Glomerular endothelial cell (primary cell): ENCODE results near the gene MYO1E. TPM values are rescaled to one million over a fixed set of nuclear protein-coding genes. Genes with fewer than 3 reads are reported as not detected.
"Not testable (repeated sequence)": the region's sequence is repeated elsewhere in the genome, so short reads cannot be mapped to it uniquely, and the experiment has no call there.

Source experiments
- DNase-seq: peaks from one replicate; pipeline ENCODE4 v3.0.0-alpha.2; 2011; ENCODE audit warnings: low read depth, low spot score; ENCODE audit errors: extremely low read depth
- total RNA-seq: library from RNA; depleted of rRNA; stranded (reverse); fragments of >200 nt; gene quantifications from 2 replicates; pipeline ENCODE4 v1.2.3, GENCODE V29; 2015

MYO1E gene
- total RNA-seq, 1 donor from 2014 or later = 137 TPM

DNA sequence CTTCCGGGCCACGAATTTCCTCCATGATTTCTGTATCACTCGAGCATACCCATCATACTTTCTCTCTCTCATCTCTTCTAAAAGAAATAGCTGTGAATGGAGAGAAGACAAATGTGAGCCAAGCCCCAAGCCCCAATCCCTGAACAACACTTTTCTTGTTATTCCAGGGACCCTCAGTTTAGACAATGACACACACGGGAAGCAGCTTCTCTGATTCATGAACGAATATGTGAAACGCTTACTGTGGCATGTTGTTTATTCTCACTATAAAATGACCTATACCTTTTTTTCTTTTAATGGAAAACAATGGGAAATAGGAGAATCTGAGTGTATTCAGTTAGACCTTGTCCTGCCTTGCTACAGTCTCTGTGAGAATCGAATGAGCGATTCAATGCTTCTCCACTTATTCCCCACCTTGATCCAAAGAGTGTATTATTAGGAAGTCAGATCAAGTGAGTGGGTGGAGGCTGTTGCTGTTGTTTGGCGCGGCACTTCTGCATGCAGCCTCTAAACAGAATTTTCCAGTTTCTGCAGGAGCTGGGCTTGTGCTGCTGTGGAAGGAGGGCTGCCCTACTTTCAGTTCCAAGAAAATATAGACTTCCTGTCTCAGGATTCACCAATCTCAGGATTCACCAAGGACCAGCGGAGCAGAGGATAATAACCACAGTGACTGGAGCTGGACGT lies 198.4 kb downstream of the MYO1E start:
- no peak for DNase-seq

- no peak for DNase-seq
Observed at GRCh38 chr15:59173194-59173593, 199.5 kb downstream of the MYO1E start.

GRCh38 chr15:59172289-59172901 lies 200.3 kb downstream of the MYO1E start:
- DNase-seq = no peak

- DNase-seq = no peak
Observed at GRCh38 chr15:59171067-59171397, 201.6 kb downstream of the MYO1E start.

DNA sequence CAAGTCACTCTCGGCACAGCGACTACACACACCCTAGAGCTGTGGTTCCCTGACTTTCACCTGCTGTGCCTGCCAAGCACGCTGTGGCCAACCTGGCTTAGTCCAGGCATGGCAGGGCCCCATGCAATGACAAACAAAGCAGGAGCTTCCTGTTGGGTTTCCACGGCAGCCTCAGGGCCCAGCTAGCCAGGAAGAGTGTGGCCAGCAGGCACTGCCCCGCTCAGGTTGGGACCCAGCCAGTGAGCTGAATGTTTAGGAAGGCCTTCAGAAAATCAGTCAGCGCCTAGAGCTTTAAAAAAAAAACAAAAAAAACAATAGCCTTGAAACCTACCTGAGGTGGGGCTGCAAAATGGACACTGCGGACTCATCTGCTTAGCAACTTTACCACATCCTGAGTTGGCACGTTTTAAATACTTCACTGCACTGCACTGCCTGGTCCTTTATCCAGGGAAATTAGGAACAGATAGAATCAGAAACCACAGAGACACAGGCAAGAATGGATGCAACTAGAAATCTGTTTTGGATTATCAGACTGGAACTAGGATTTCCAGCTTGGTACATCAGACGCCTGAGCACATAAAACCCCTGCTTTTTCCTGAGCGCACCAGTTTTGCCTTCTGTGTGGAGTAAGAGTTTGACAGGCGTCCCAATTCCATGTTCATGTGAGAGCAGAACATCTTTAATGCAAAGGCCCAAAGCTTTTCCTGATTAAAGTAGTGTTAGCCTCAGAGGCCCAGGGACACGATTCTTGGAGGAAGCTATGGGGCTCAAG lies 202.2 kb downstream of the MYO1E start:
- DNase-seq = no peak

GRCh38 chr15:59169251-59169708 lies 203.4 kb downstream of the MYO1E start:
- DNase-seq = no peak

- no peak for DNase-seq
Observed at GRCh38 chr15:59168536-59168935, 204.1 kb downstream of the MYO1E start.

DNA sequence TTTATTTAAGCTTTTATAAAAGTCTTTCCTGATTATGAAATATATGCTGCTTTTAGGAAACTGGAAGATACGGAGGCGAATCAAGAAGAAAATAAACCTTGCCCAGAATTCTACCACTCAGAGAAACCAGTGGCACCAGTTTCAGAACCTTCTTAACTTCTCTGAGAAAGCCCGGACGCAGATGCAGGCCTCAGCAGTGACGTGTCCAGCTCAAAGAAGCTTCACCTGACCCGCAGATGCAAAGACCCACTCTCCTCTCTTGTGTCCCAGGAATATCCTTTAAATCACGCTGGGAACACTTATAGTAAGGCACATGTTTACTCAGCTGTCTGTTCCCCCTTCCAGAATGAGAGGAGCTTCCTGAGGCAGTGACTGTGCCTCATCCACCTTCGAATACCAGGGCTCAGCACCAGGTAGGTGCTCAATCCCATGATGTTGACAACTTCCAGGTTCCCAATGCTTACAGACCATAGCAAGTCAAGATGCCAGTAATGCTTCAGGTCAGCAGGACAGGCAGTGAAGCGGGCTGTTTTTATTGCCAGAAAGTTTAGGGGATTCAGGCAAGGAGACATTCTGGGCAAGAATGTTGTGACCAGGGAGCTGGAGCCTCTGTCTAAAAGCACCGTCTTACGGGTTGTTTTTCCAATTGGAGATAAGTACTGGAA lies 205.9 kb downstream of the MYO1E start:
- no peak for DNase-seq

- no peak for DNase-seq
Observed at GRCh38 chr15:59166166-59166565, 206.5 kb downstream of the MYO1E start.

DNA sequence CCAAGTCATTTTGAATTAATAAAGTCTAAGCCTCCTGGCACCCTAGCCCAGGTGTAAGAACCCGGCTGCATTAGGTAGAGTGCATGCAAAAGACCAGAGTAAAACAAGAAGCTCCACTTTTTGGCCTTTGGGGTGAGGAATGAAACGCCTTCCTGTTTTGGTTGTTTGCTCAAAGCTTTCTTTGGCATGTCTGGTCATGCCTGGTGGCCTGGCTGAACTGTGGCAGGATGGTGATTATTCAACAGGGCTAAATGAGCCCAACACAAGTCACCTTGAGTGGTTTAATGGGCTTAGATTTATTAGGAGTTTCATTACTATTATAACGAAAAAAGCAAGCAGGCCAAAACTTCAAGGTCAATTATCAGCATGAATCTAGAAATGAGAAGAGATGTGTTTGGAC lies 206.9 kb downstream of the MYO1E start:
- DNase-seq = no peak

GRCh38 chr15:59162080-59162479 lies 210.6 kb downstream of the MYO1E start:
- not testable (repeated sequence) for DNase-seq

DNA sequence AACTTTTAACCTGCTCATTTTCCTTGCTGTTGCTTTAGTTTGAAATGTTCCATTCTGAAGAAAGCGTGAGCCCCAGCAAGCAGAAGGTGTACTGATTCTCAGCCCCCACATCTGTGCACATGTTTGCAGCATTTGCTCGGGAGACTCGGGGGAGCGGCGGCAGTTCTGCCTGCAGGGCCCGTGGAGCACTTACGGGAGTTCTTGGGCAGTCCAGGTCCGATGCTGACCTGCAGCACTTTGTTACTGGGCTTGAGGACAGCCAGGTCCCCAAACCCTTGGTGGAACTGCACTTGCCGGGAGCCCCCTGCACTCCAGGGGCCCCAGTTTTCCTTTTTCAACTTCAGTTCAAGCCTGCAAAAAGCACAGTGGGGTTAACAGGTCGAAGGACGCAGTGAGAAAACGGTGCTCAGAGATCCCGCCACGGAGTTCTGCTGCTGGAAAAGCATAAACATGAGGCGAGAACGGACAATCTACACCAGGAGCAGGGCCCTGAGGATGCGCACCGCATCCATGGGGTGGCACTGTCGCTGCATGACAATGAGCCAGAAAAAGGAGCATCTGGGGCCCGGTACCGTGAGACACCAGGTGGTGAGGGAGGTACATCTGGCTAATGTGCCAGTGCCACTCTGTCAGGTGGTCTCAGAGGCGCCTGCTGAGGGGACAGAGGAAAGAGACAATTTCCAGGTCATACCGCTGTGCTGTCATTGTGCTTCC lies 211.6 kb downstream of the MYO1E start:
- DNase-seq = no peak

GRCh38 chr15:59159210-59159609 lies 213.5 kb downstream of the MYO1E start:
- DNase-seq = no peak

- no peak for DNase-seq
Observed at GRCh38 chr15:59158701-59159034, 214.0 kb downstream of the MYO1E start.

DNA sequence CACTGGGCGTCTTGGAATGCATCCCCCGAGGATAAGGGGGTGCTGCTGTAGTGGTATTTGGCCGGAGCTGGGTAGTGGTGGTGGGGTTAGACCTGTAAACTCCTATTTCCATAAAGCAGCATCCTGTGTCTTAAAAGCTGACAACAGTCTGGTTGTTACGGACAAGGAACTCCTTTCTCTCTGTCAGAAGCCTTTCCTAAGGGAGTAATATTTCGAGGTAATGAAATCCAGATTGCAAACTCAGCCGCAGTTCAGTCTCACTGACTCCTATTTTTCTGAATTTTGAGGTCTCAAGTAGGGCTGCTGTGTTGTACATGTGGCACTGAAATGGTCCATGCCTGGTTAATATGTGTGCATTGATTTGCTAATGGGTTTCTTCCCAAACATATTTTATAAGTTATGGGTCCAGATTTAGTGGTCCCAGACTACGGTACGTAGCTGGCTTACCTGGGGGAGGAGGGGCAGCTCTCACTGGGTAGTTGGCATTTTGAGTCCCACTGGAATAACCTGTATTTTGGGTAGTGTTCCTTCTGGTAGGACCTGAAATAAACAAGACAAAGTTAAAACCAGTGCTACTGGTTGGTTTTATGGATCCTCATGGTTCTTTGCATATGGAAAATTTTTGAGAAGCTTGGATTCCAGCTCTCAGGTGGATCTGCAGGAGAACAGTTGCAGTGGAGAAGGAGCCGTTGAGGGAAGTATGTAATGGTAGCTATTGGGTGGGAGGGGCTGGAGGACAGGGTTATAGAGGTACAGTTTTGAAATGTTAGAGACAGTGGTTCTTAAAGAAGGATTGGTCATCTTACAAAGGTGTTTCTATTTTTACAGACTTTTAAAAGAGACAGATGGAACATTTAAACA lies 214.6 kb downstream of the MYO1E start:
- DNase-seq = no peak

GRCh38 chr15:59157396-59157795 lies 215.3 kb downstream of the MYO1E start:
- DNase-seq = no peak

GRCh38 chr15:59155431-59155830 lies 217.2 kb downstream of the MYO1E start:
- DNase-seq = no peak

GRCh38 chr15:59154243-59154642 lies 218.4 kb downstream of the MYO1E start:
- DNase-seq = no peak

DNA sequence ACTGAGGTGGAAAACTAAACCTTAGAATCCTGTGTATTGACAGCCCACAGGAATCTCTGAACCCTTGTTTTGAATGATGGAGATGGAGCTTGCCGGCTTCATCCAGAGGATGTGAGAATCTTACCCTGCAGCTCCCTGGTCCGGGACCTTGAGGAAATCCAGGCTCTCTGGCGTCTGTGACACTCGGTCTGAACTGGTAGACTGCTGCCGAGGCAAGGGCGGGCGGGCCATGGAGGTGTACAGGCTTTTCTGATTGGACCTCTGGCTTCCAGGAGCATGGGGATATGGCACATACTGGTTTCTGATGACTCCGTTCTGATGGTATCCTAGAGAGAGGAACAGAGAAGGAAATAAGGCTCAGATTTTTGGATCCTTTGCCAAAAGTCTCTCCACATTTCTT lies 219.2 kb downstream of the MYO1E start:
- no peak for DNase-seq
